H1 (cell line): ENCODE measurements around the gene ARL6IP5. TPM values are rescaled to one million over a fixed set of nuclear protein-coding genes. Genes with fewer than 3 reads are reported as not detected.

Source experiments
- CTCF ChIA-PET: fragments of 300-600 bp; sonication (Branson Sonifier 250); formaldehyde crosslinking; loops from one replicate; lab custom pipeline; 2021; ENCODE audit not compliant: partially characterized antibody; lab: Charles Lee
- POLR2A ChIA-PET: fragments of 300-600 bp; sonication (Branson Sonifier 250); formaldehyde crosslinking; loops from one replicate; lab custom pipeline; 2021; ENCODE audit warnings: inconsistent platforms; ENCODE audit not compliant: partially characterized antibody; lab: Charles Lee
- DNase-seq, 2 experiments: peaks; one replicate each; pipeline versions ENCODE4 v3.0.0 to v3.0.0-alpha.2; 2010 to 2022; ENCODE audit warnings: low spot score in 2 of 2, low read depth in 1 of 2, mixed read lengths in 1 of 2
- FAIRE-seq: peaks from 2 replicates; lab custom pipeline; 2011; peaks lifted over from hg19 to GRCh38; lab: Jason Lieb, UNC
- H2AFZ ChIP-seq: 2 replicates; pipeline ENCODE4 v1.8.1; 2012; ENCODE audit warnings: low read length, inconsistent platforms
- H2AK5ac ChIP-seq: 2 replicates; pipeline ENCODE4 v1.6.1; 2013; ENCODE audit warnings: low read depth, low read length
- H2BK120ac ChIP-seq: replicated peaks from 2 replicates; pipeline ENCODE3; 2013; ENCODE audit warnings: low read depth, low read length, inconsistent platforms
- H2BK12ac ChIP-seq: 2 replicates; pipeline ENCODE4 v1.6.1; 2013; ENCODE audit warnings: low read depth, low read length
- H2BK15ac ChIP-seq: 2 replicates; pipeline ENCODE4 v1.6.1; 2013; ENCODE audit warnings: low read length
- H2BK20ac ChIP-seq: 2 replicates; pipeline ENCODE4 v1.6.1; 2013; ENCODE audit warnings: low read length
- H2BK5ac ChIP-seq: 2 replicates; pipeline ENCODE4 v1.6.1; 2013; ENCODE audit warnings: low read depth, low read length
- H3K14ac ChIP-seq: 2 replicates; pipeline ENCODE4 v1.6.1; 2013; ENCODE audit warnings: inconsistent platforms; ENCODE audit not compliant: insufficient read length
- H3K18ac ChIP-seq: 2 replicates; pipeline ENCODE4 v1.6.1; 2013; ENCODE audit warnings: low read length; ENCODE audit errors: extremely low read depth
- H3K23ac ChIP-seq: 2 replicates; pipeline ENCODE4 v1.6.1; 2013; ENCODE audit warnings: inconsistent platforms; ENCODE audit not compliant: insufficient read length
- H3K23me2 ChIP-seq: 2 replicates; pipeline ENCODE4 v1.6.1; 2013; ENCODE audit warnings: low read depth, low read length
- H3K27ac ChIP-seq: 2 replicates; pipeline ENCODE4 v1.6.1; 2011; ENCODE audit warnings: low read depth, low read length, inconsistent platforms
- H3K27me3 ChIP-seq, 4 experiments: replicated peaks in 1 of 4; 1 replicate in 1 of 4; 2 replicates in 3 of 4; pipeline versions ENCODE4 v1.6.1 to v1.8.1; 2011 to 2013; ENCODE audit warnings: low read length in 3 of 4, mild to moderate bottlenecking in 3 of 4, inconsistent platforms in 2 of 4, mixed read lengths in 2 of 4, moderate library complexity in 1 of 4; ENCODE audit not compliant: control insufficient read depth in 3 of 4, insufficient read depth in 3 of 4; ENCODE audit errors: extremely low read depth in 1 of 4
- H3K36me3 ChIP-seq, 4 experiments: 2 replicates each; pipeline versions ENCODE4 v1.6.1 to v1.8.1; 2011 to 2013; ENCODE audit warnings: mild to moderate bottlenecking in 4 of 4, low read length in 3 of 4, moderate library complexity in 2 of 4, control low read depth in 1 of 4, inconsistent platforms in 1 of 4; ENCODE audit not compliant: insufficient read depth in 4 of 4, control insufficient read depth in 2 of 4
- H3K4ac ChIP-seq: replicated peaks from 2 replicates; pipeline ENCODE3; 2013; ENCODE audit warnings: low read length, low read depth, mixed read lengths, inconsistent platforms; ENCODE audit not compliant: insufficient read length
- H3K4me1 ChIP-seq, 4 experiments: replicated peaks in 1 of 4; 1 replicate in 1 of 4; 2 replicates in 3 of 4; pipeline versions ENCODE4 v1.6.1 to v1.8.1; 2011 to 2013; ENCODE audit warnings: low read length in 3 of 4, inconsistent platforms in 2 of 4, mixed read lengths in 1 of 4; ENCODE audit not compliant: insufficient read depth in 4 of 4, control insufficient read depth in 3 of 4
- H3K4me2 ChIP-seq, 2 experiments: 2 replicates each; pipeline versions ENCODE4 v1.6.1 to v1.8.1; 2011 to 2013; ENCODE audit warnings: low read depth in 2 of 2, low read length in 2 of 2, control low read depth in 1 of 2, inconsistent platforms in 1 of 2, mild to moderate bottlenecking in 1 of 2; ENCODE audit not compliant: insufficient read depth in 1 of 2
- H3K4me3 ChIP-seq, 4 experiments: fragments of 200-600, 300-600 bp in 1 of 4; sonication (generic), shearing (Covaris generic), sonication (Bioruptor Twin) in 1 of 4; 2 replicates each; pipeline versions ENCODE4 v1.5.1 to v1.8.1; 2011 to 2016; ENCODE audit warnings: low read length in 4 of 4, low read depth in 3 of 4, control low read depth in 2 of 4, inconsistent platforms in 2 of 4, mild to moderate bottlenecking in 2 of 4, mixed read lengths in 1 of 4, moderate library complexity in 1 of 4; ENCODE audit not compliant: insufficient read depth in 2 of 4; ENCODE audit errors: extremely low read depth in 1 of 4
- H3K56ac ChIP-seq: replicated peaks from 2 replicates; pipeline ENCODE3; 2013; ENCODE audit warnings: low read depth, mild to moderate bottlenecking, mixed read lengths, low read length, inconsistent platforms; ENCODE audit not compliant: insufficient read length
- H3K79me1 ChIP-seq: 2 replicates; pipeline ENCODE4 v1.6.1; 2013; ENCODE audit warnings: low read depth, low read length, control low read depth
- H3K79me2 ChIP-seq, 2 experiments: 2 replicates each; pipeline versions ENCODE4 v1.6.1 to v1.8.1; 2012 to 2013; ENCODE audit warnings: low read length in 2 of 2, mild to moderate bottlenecking in 2 of 2, inconsistent platforms in 1 of 2; ENCODE audit not compliant: insufficient read depth in 2 of 2, control insufficient read depth in 1 of 2
- H3K9ac ChIP-seq, 4 experiments: replicated peaks in 1 of 4; 1 replicate in 1 of 4; 2 replicates in 3 of 4; pipeline versions ENCODE4 v1.6.1 to v1.8.1; 2011 to 2013; ENCODE audit warnings: low read depth in 3 of 4, low read length in 3 of 4, control low read depth in 2 of 4, mild to moderate bottlenecking in 2 of 4, moderate library complexity in 2 of 4, inconsistent platforms in 1 of 4; ENCODE audit errors: extremely low read depth in 1 of 4
- H3K9me3 ChIP-seq, 2 experiments: 2 replicates each; pipeline versions ENCODE4 v1.6.1 to v1.8.1; 2012 to 2013; ENCODE audit warnings: mild to moderate bottlenecking in 2 of 2, moderate library complexity in 2 of 2, control low read depth in 1 of 2, inconsistent platforms in 1 of 2, low read depth in 1 of 2, low read length in 1 of 2, mixed read lengths in 1 of 2; ENCODE audit not compliant: insufficient read depth in 2 of 2
- H4K20me1 ChIP-seq, 2 experiments: replicated peaks in 1 of 2; 2 replicates each; pipeline versions ENCODE3 to v1.8.1; 2011 to 2013; ENCODE audit warnings: inconsistent platforms in 2 of 2, low read length in 2 of 2, mild to moderate bottlenecking in 1 of 2; ENCODE audit not compliant: insufficient read depth in 2 of 2, control insufficient read depth in 1 of 2
- H4K5ac ChIP-seq: 2 replicates; pipeline ENCODE4 v1.6.1; 2013; ENCODE audit warnings: low read length, low read depth, mixed read lengths, inconsistent platforms; ENCODE audit not compliant: insufficient read length
- H4K8ac ChIP-seq: 2 replicates; pipeline ENCODE4 v1.8.0; 2013; ENCODE audit warnings: mild to moderate bottlenecking, moderate library complexity, low read length, inconsistent platforms; ENCODE audit not compliant: insufficient read depth; ENCODE audit errors: extremely low read depth
- H4K91ac ChIP-seq: replicated peaks from 2 replicates; pipeline ENCODE3; 2013; ENCODE audit warnings: low read length, mixed read lengths, inconsistent platforms; ENCODE audit not compliant: insufficient read length
- CHD1 ChIP-seq: IDR thresholded peaks from 2 replicates; pipeline ENCODE4 v1.6.1; 2012; ENCODE audit warnings: low read depth, low read length, improper control_type of control experiment
- CTCF ChIP-seq, 3 experiments: IDR thresholded peaks; 1 replicate in 2 of 3; 2 replicates in 1 of 3; pipeline versions ENCODE4 v1.5.1 to v1.6.1; 2011; ENCODE audit warnings: low read length in 3 of 3, mild to moderate bottlenecking in 3 of 3, inconsistent platforms in 2 of 3, low read depth in 1 of 3, moderate library complexity in 1 of 3; ENCODE audit not compliant: insufficient read depth in 1 of 3; ENCODE audit errors: control extremely low read depth in 1 of 3
- EP300 ChIP-seq, 2 experiments: IDR thresholded peaks; 1 replicate in 1 of 2; 2 replicates in 1 of 2; pipeline ENCODE4 v1.6.1; 2011 to 2012; ENCODE audit warnings: low read depth in 2 of 2, low read length in 2 of 2, mild to moderate bottlenecking in 2 of 2, borderline replicate concordance in 1 of 2, inconsistent platforms in 1 of 2, moderate library complexity in 1 of 2
- JUN ChIP-seq: IDR thresholded peaks from 2 replicates; pipeline ENCODE4 v1.6.1; 2011; ENCODE audit warnings: low read depth, mild to moderate bottlenecking, improper control_type of control experiment, low read length
- JUND ChIP-seq: IDR thresholded peaks from 2 replicates; pipeline ENCODE4 v1.6.1; 2011; ENCODE audit warnings: mild to moderate bottlenecking, improper control_type of control experiment, low read length
- MAFK ChIP-seq: IDR thresholded peaks from 2 replicates; pipeline ENCODE4 v1.6.1; 2012; ENCODE audit warnings: low read depth, mild to moderate bottlenecking, improper control_type of control experiment, low read length
- POLR2A ChIP-seq, 2 experiments: IDR thresholded peaks; 1 replicate in 1 of 2; 2 replicates in 1 of 2; pipeline ENCODE4 v1.6.1; 2011; ENCODE audit warnings: low read depth in 2 of 2, low read length in 2 of 2, mild to moderate bottlenecking in 2 of 2; ENCODE audit errors: control extremely low read depth in 1 of 2
- RNF2 ChIP-seq: fragments of 200-900, 300-1000 bp; sonication (generic); IDR thresholded peaks from 2 replicates; pipeline ENCODE4 v1.7.1; 2016; ENCODE audit warnings: borderline replicate concordance, low read depth, mild to moderate bottlenecking, antibody characterized with exemption, low read length; ENCODE audit not compliant: poor library complexity, severe bottlenecking; ENCODE audit errors: missing control alignments
- TCF12 ChIP-seq: IDR thresholded peaks from 2 replicates; pipeline ENCODE4 v1.6.1; 2011; ENCODE audit warnings: low read depth, mild to moderate bottlenecking, low read length
- TEAD4 ChIP-seq: IDR thresholded peaks from 2 replicates; pipeline ENCODE4 v1.6.1; 2012; ENCODE audit warnings: low read depth, low read length, inconsistent platforms, mixed read lengths
- WGBS, 2 experiments: shearing (Covaris generic) in 1 of 2; methylation state at CpG; one replicate each; pipeline versions ENCODE4 v1.1.6 to v1.1.7; 2013 to 2015; ENCODE audit warnings: low lambda C conversion rate in 2 of 2, mixed read lengths in 2 of 2, inconsistent platforms in 1 of 2, low coverage in 1 of 2, missing lambda C conversion rate in 1 of 2; ENCODE audit not compliant: insufficient replicate concordance in 2 of 2, insufficient coverage in 1 of 2, insufficient read length in 1 of 2; ENCODE audit errors: extremely low coverage in 1 of 2, missing lambda C conversion rate in 1 of 2; 5-methylcytosine and 5-hydroxymethylcytosine counted together
- polyA plus RNA-seq, 7 experiments: library from polyadenylated mRNA; depleted of rRNA in 3 of 7; stranded (reverse) in 5 of 7; unstranded in 2 of 7; fragments of >200 nt in 5 of 7; fragments of 200-250 nt in 2 of 7; gene quantifications; 1 replicate in 5 of 7; 2 replicates in 1 of 7; 4 replicates in 1 of 7; pipeline versions ENCODE4 v1.2.1 to v1.2.3, GENCODE V29; 2011 to 2013; ENCODE audit warnings: missing spikeins in 2 of 7, mixed read lengths in 2 of 7
- total RNA-seq: library from RNA; stranded (reverse); fragmentation: NEBNext Ultra II Directional; extraction: Animal tissue kit (Norgen Biotek cat#: 25700); gene quantifications from 2 replicates; pipeline ENCODE4 v1.2.1, GENCODE V29; 2021

The ARL6IP5 gene
- total and polyA plus RNA-seq, 2 of the 8 experiments (the other 6 are each of a cell fraction or from before 2014, with no cell fraction given) = 24.9 to 30.1 TPM

- CTCF ChIA-PET = interaction anchor here (0.6 kb wide), 1 partner anchor 336 kb away, joined by 3 read pairs; no protein-coding TSS in a partner anchor
- H3K36me3 ChIP-seq = peaks cover 0 to 3% (median under 1%) of the 10 kb centered on the region in 4 experiments; a peak in 1 of 8 replicates
- no peak overlapping the region for H2BK5ac ChIP-seq
- H3K23me2 ChIP-seq = no peaks in the 10 kb centered on the region
- H3K23ac ChIP-seq = no peak overlapping the region
- H3K79me1 ChIP-seq = no peaks in the 10 kb centered on the region
- no peak overlapping the region for H4K8ac ChIP-seq
- no peak overlapping the region for H3K4ac ChIP-seq
- WGBS, 2 experiments = 89% methylated on average over 9 of the region's 9 CpGs; no CpG with 5 or more reads in 1 of the 2 experiments
- no peaks in the 10 kb centered on the region for H3K27me3 ChIP-seq
- no peak overlapping the region for H2BK20ac ChIP-seq
- DNase-seq (no peak), FAIRE-seq (no peak)
- no peak overlapping the region for H4K91ac ChIP-seq
- peaks cover 0 to 3% (median under 1%) of the 10 kb centered on the region in 4 experiments; a peak in 3 of 7 replicates for H3K4me1 ChIP-seq
- H3K9me3 ChIP-seq = no peaks in the 10 kb centered on the region
- no peaks in the 10 kb centered on the region for H4K20me1 ChIP-seq
- no peak overlapping the region for H2AK5ac ChIP-seq
- H3K79me2 ChIP-seq = no peaks in the 10 kb centered on the region
- no peak overlapping the region for H2BK15ac ChIP-seq
- H3K4me2 ChIP-seq = no peak overlapping the region
- peak overlapping the region; percentile 57 for H3K14ac ChIP-seq
- H2AFZ ChIP-seq = no peak overlapping the region
- no peak overlapping the region for H2BK12ac ChIP-seq
- no peak overlapping the region for H3K9ac ChIP-seq
- H3K4me3 ChIP-seq = no peak overlapping the region
- no peak overlapping the region for H2BK120ac ChIP-seq
- POLR2A ChIA-PET = interaction anchor here (0.8 kb wide), 1 partner anchor 9 kb away, joined by 3 read pairs; no protein-coding TSS in a partner anchor
- no peak overlapping the region for H4K5ac ChIP-seq
- no peak overlapping the region for H3K27ac ChIP-seq
- H3K18ac ChIP-seq = no peak overlapping the region
- no peak overlapping the region for H3K56ac ChIP-seq
- TF ChIP-seq CTCF (IDR thresholded peaks at IDR 0.05; ENCODE audit: control extremely low read depth in 1 of 3, insufficient read depth in 1 of 3, low read depth in 1 of 3, low read length in 3 of 3) (no peak), JUN (no peak), RNF2 (no peak), TEAD4 (no peak), POLR2A (IDR thresholded peaks at IDR 0.05; ENCODE audit: control extremely low read depth in 1 of 2, low read depth in 2 of 2, low read length in 2 of 2) (no peak), MAFK (no peak), TCF12 (no peak), CHD1 (no peak), EP300 (IDR thresholded peaks at IDR 0.05; ENCODE audit: borderline replicate concordance in 1 of 2, low read depth in 2 of 2, low read length in 2 of 2) (no peak), JUND (no peak)
Observed at GRCh38 chr3:69097407-69098086, 12.8 kb downstream of the ARL6IP5 start.
